ENCODE data around the gene TCEANC2.
"Not testable (repeated sequence)": the region's sequence is repeated elsewhere in the genome, so short reads cannot be mapped to it uniquely, and the experiment has no call there.

TCEANC2 gene

GRCh38 chr1:54091666-54092065 lies 38.3 kb downstream of the TCEANC2 start:
- no peak for DNase-seq

GRCh38 chr1:54094001-54094729 lies 40.8 kb downstream of the TCEANC2 start:
- no peak for DNase-seq

GRCh38 chr1:54094730-54095105 lies 41.3 kb downstream of the TCEANC2 start:
- not testable (repeated sequence) for DNase-seq

GRCh38 chr1:54095546-54096226 lies 42.3 kb downstream of the TCEANC2 start:
- DNase-seq = no peak

GRCh38 chr1:54096227-54096876 lies 42.9 kb downstream of the TCEANC2 start:
- DNase-seq = no peak

GRCh38 chr1:54096877-54097240 lies 43.5 kb downstream of the TCEANC2 start:
- no peak for DNase-seq

- DNase-seq = no peak
Observed at GRCh38 chr1:54099061-54099610, 45.7 kb downstream of the TCEANC2 start.

- no peak for DNase-seq
Observed at GRCh38 chr1:54100500-54100899, 47.1 kb downstream of the TCEANC2 start.

- no peak for DNase-seq
Observed at GRCh38 chr1:54103414-54103813, 50.0 kb downstream of the TCEANC2 start.

GRCh38 chr1:54104613-54105012 lies 51.2 kb downstream of the TCEANC2 start:
- not testable (repeated sequence) for DNase-seq

GRCh38 chr1:54105080-54105479 lies 51.7 kb downstream of the TCEANC2 start:
- DNase-seq = no peak

- DNase-seq = no peak
Observed at GRCh38 chr1:54105736-54106269, 52.4 kb downstream of the TCEANC2 start.

- DNase-seq = no peak
Observed at GRCh38 chr1:54107131-54107530, 53.7 kb downstream of the TCEANC2 start.

GRCh38 chr1:54108156-54108555 lies 54.7 kb downstream of the TCEANC2 start:
- DNase-seq = no peak

GRCh38 chr1:54109129-54110090 lies 56.0 kb downstream of the TCEANC2 start:
- DNase-seq = no peak

GRCh38 chr1:54110996-54111395 lies 57.6 kb downstream of the TCEANC2 start:
- DNase-seq = no peak

- no peak for DNase-seq
Observed at GRCh38 chr1:54111624-54112023, 58.2 kb downstream of the TCEANC2 start.

- no peak for DNase-seq
Observed at GRCh38 chr1:54112027-54112426, 58.6 kb downstream of the TCEANC2 start.

GRCh38 chr1:54112705-54113368 lies 59.4 kb downstream of the TCEANC2 start:
- DNase-seq = no peak

GRCh38 chr1:54114001-54114400 lies 60.6 kb downstream of the TCEANC2 start:
- DNase-seq = no peak

GRCh38 chr1:54114955-54115354 lies 61.5 kb downstream of the TCEANC2 start:
- DNase-seq = no peak

- no peak for DNase-seq
Observed at GRCh38 chr1:54115520-54115919, 62.1 kb downstream of the TCEANC2 start.
